Skeletal muscle tissue (tissue), 4 donors: ENCODE measurements around the gene SLC9A1. TPM values are rescaled to one million over a fixed set of nuclear protein-coding genes. Genes with fewer than 3 reads are reported as not detected.

Experiments
- H3K27ac ChIP-seq: one replicate; pipeline ENCODE4 v1.7.0; 2013; ENCODE audit warnings: mild to moderate bottlenecking, low read depth, low read length, inconsistent platforms
- H3K27me3 ChIP-seq, 3 donors: one replicate each; pipeline ENCODE4 v1.7.0; 2013; ENCODE audit warnings: low read length in 3 of 3; ENCODE audit not compliant: control insufficient read depth in 3 of 3, insufficient read depth in 3 of 3
- H3K36me3 ChIP-seq, 3 donors: one replicate each; pipeline ENCODE4 v1.7.0; 2013; ENCODE audit warnings: low read length in 3 of 3; ENCODE audit not compliant: control insufficient read depth in 3 of 3, insufficient read depth in 3 of 3
- H3K4me1 ChIP-seq, 3 donors: one replicate each; pipeline ENCODE4 v1.7.0; 2013; ENCODE audit warnings: low read length in 3 of 3, mild to moderate bottlenecking in 3 of 3; ENCODE audit not compliant: control insufficient read depth in 3 of 3, insufficient read depth in 3 of 3
- H3K4me3 ChIP-seq, 3 donors: one replicate each; pipeline ENCODE4 v1.7.0; 2013; ENCODE audit warnings: low read length in 3 of 3
- H3K9ac ChIP-seq, 3 donors: one replicate each; pipeline ENCODE4 v1.7.0; 2013; ENCODE audit warnings: low read length in 3 of 3, mild to moderate bottlenecking in 3 of 3, moderate library complexity in 2 of 3, low read depth in 1 of 3
- H3K9me3 ChIP-seq, 3 donors: one replicate each; pipeline ENCODE4 v1.7.0; 2013; ENCODE audit warnings: low read length in 3 of 3; ENCODE audit not compliant: control insufficient read depth in 3 of 3
- total RNA-seq: library from RNA; depleted of rRNA; stranded (reverse); fragments of >200 nt; gene quantifications from one replicate; pipeline ENCODE4 v1.2.3, GENCODE V29; 2014
- donor health status: Osteomylitis.

SLC9A1 gene
- total RNA-seq, 1 donor from 2014 or later, result 1.6 TPM

DNA sequence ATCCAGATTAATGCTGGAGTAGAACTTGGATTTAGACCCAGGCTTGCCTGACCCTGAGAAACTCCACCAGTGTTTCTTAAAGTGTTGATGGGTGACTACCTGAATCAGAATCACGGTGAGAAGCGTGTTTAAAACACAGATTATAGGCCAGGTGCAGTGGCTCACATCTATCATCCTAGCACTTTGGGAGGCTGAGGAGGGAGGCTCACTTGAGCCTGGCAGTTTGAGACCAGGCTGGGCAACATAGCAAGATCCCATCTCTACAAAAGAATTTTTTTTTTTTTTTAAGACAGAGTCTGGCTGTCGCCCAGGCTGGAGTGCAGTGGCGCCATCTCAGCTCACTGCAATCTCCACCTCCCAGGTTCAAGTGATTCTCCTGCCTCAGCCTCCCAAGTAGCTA is 86.0 kb downstream of the SLC9A1 start:
- H3K4me1 ChIP-seq, result no peaks in the 10 kb centered on the region
- H3K9me3 ChIP-seq, result no peaks in the 10 kb centered on the region
- no peak overlapping the region for H3K4me3 ChIP-seq
- peaks cover 0 to 3% (median 2%) of the 10 kb centered on the region in 3 donors for H3K27me3 ChIP-seq
- no peaks in the 10 kb centered on the region for H3K36me3 ChIP-seq
- no peak overlapping the region for H3K27ac ChIP-seq
- H3K9ac ChIP-seq, result no peak overlapping the region

DNA sequence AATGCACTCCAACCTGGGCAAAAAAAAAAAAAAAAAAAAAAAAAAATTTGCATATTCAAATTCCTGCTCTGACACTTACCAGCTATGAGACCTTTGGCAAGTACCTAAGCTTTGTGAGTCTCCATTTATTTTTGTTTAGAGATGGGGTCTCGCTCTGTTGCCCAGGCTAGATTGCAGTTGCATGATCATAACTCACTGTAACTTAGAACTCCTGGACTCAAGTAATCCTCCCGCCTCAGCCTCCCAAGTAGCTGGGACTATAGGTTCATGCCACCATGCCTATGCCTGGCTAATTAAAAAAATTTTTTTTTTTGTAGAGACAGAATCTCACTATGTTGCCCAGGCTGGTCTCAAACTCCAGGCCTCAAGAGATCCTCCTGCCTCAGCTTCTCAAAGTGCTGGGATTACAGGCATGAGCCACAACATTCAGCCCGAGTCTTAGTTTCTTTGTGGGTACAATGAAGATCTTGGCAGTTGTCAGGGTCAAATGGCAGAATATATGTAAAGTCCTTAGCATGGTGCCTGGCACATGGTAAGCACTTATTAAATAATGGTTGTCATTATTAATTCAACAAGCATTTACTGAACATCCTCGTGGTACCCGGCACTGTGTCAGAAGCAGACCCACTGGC is 88.8 kb downstream of the SLC9A1 start:
- no peaks in the 10 kb centered on the region for H3K4me1 ChIP-seq

DNA sequence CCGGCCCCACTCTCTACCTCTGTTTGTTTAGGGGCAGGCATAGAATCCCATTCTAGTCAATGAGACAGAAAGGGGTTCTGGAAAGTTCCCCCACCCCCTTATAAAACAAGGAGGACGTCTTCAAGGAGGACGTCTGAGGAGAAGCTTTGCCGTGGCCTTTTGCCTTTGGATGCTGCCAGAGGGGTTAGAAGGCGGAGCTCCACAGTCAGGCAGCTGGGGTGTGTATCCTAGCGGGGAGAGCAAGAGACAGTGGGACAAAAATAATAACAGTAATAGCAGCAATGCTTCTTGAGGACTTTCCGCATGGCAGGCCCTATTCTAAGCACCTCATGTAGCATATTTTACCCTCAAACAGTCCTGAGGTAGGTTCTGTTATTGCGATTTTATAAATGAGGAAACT is 94.0 kb downstream of the SLC9A1 start:
- H3K4me1 ChIP-seq, result peaks cover 0 to 2% (median 0%) of the 10 kb centered on the region in 3 donors

More for the DNA sequence above, 88.8 kb downstream of the SLC9A1 start:
- Histone ChIP-seq H3K27me3 (peaks cover 0 to 3% (median 2%) of the 10 kb centered on the region in 3 donors), H3K9ac (no peak overlapping the region), H3K36me3 (no peaks in the 10 kb centered on the region), H3K4me3 (no peak overlapping the region), H3K9me3 (no peaks in the 10 kb centered on the region), H3K27ac (no peak overlapping the region)

DNA sequence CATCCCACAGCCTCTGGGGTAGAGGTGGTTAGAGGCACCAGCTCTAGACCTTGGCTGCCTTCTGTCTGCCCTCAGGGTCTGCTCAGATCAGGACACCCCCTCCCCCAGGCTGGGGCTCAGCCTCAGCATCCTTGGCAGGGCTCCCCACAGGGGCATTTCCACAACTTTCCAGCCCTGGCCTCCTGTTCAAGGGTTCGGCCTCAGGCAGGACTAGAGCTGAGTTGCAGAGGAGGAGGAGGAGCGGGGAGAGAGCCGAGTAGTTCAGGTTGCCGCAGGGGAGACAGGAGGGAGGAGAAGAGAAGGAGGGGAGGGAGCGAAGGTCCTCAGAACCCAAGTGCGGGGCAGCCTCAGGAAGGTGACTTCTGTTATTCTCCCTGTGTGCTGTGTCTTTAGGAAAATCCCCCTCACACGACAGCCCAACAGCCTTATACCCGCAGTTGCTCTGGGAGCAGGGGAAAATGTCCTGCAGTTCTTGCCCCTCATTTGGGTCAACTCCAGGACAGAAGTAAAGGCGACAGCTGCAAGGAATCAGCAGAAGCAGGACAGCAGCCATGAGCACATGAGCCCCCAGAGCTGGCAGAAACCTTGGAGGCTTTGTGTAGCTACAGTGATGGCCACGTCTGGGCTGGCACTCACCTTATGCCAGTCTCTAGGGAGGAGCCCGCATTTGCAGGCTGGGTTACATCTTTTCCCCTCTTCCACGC is 95.8 kb downstream of the SLC9A1 start:
- Histone ChIP-seq H3K9ac (no peak overlapping the region), H3K9me3 (no peaks in the 10 kb centered on the region), H3K27ac (no peak overlapping the region), H3K4me1 (peaks cover 0 to 2% (median 0%) of the 10 kb centered on the region in 3 donors), H3K27me3 (peaks cover 0 to 6% (median 0%) of the 10 kb centered on the region in 3 donors), H3K36me3 (no peaks in the 10 kb centered on the region), H3K4me3 (no peak overlapping the region)

More for the DNA sequence above, 94.0 kb downstream of the SLC9A1 start:
- no peak overlapping the region for H3K27ac ChIP-seq
- no peaks in the 10 kb centered on the region for H3K9me3 ChIP-seq
- no peak overlapping the region for H3K4me3 ChIP-seq
- H3K27me3 ChIP-seq, result peaks cover 0 to 6% (median 0%) of the 10 kb centered on the region in 3 donors
- H3K9ac ChIP-seq, result no peak overlapping the region
- no peaks in the 10 kb centered on the region for H3K36me3 ChIP-seq

DNA sequence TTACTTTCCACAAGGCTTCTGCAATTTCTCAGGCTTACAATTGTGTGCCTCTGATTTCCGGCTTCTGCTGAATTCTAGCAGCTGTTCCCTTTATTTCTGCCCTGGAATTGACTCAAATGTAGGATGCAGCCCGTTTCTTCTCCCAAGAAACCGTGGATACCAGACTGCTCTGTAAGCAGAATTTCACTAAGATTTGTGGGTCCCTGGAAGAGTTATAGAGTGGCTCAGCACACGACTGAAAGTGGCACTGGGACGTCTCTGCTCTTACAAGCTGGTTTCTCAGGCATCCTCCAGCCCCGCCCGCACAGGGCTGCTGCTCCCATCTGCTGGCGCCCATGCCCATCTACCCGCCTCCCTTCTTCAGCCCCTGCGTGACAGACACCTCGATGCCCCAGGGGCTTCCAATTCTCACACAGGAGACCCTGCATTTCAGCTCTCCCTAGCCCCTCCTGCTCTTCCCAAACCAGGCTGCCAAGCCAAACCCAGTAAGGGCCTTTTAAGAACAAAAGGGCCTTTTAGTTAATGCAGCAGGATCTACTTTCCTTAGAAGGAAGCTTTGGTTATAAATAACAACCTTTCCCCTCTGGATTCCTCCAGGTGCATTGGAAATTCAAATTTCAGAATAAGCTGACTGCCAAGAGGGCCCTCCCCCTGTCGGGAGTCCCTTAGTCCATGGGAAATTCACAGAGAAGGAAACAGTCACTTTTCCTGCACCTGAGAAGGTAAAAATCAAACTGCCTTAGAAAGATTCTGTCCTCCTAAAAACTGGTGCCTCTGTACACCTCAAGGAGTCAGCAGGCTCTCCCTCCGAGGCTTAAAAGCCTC is 96.9 kb downstream of the SLC9A1 start:
- no peak overlapping the region for H3K27ac ChIP-seq
- H3K4me3 ChIP-seq, result no peak overlapping the region
- H3K9me3 ChIP-seq, result no peaks in the 10 kb centered on the region
- H3K27me3 ChIP-seq, result peaks cover 0 to 6% (median 0%) of the 10 kb centered on the region in 3 donors
- H3K4me1 ChIP-seq, result peaks cover 0 to 2% (median 0%) of the 10 kb centered on the region in 3 donors
- H3K9ac ChIP-seq, result no peak overlapping the region
- no peaks in the 10 kb centered on the region for H3K36me3 ChIP-seq

DNA sequence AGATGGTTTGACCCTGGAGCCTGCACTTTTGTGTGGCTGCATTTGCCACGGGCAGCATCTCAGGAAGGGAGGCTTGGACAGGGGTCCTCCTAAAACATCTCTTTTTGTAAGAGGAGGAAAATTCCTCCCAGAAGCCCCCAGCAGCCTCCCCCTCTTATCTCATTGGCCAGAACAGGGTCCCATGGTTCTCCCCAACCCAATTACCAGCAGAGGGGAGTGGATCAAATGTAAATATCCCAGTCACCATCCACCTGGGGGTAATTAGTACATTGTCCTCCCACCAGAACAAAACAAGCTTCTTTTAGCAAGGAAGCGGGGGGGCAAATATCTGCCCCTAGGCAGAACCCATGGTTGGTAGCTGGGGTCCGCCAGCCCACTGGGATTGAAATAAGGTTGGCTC is 97.5 kb downstream of the SLC9A1 start:
- Histone ChIP-seq H3K36me3 (no peaks in the 10 kb centered on the region), H3K27ac (no peak overlapping the region), H3K9ac (no peak overlapping the region)

DNA sequence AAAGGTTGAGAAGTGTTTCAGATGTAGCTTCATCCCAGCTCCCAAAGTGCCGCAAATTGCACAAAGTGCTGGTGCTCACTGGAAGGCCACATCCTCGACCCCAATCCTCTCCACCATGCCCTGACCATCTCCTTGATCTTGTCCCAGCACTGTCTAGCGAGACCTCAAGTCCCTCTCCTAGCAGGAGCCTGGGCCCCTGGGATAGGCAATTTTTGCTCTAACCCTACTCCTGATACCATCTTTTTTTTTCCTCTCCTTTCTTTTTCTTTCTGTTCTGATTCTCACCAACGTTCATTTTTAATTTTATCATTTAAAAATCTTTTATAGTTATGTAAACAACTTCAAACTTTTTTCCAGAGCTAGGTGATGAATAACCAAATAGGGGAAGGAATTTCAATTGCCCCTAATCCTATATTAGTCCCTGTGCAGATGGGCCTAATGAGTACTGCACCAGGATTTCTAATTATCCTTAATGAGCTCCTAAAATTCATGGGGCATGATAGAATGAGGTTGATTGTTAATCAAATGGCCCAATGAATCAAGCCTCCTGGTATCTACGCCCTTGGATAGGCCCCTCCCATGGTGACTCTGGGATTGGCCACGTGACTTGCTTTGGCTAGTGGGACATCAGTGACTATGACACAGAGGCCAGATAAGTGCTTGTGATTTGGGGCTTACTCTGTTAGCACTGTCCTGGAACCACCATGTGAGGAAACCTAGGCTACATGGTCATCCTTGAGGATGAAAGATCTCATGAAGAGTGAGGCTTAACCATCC is 100.8 kb downstream of the SLC9A1 start:
- Histone ChIP-seq H3K4me3 (no peak overlapping the region), H3K4me1 (no peaks in the 10 kb centered on the region), H3K9ac (no peak overlapping the region)

More for the DNA sequence above, 97.5 kb downstream of the SLC9A1 start:
- H3K4me1 ChIP-seq, result peaks cover 0 to 2% (median 0%) of the 10 kb centered on the region in 3 donors
- no peaks in the 10 kb centered on the region for H3K9me3 ChIP-seq
- peaks cover 0 to 6% (median 0%) of the 10 kb centered on the region in 3 donors for H3K27me3 ChIP-seq
- no peak overlapping the region for H3K4me3 ChIP-seq

DNA sequence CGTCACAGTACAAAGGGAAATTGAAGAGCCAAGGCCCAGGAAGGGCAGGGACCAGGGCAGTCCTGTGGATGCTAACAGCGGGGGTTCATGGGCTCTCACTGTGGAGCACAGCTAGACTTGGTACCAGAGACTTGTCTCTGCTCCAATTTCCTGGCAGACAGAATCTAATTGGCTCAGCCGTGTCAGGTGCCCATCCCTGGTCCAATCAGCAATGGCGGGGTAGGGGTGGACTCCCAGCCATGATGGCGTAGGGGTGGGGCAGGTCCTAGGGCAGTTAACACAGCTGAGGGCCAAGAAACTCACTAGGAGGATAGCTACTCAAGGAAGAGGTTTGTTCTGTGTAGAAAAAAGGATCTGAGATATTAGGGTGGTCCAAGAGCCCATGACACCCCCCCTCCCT is 102.4 kb downstream of the SLC9A1 start:
- no peak overlapping the region for H3K9ac ChIP-seq
- no peaks in the 10 kb centered on the region for H3K9me3 ChIP-seq
- H3K4me3 ChIP-seq, result no peak overlapping the region
- H3K27ac ChIP-seq, result no peak overlapping the region
- H3K27me3 ChIP-seq, result no peaks in the 10 kb centered on the region
- no peaks in the 10 kb centered on the region for H3K36me3 ChIP-seq
- H3K4me1 ChIP-seq, result peaks cover 0 to 1% (median 0%) of the 10 kb centered on the region in 3 donors

More for the DNA sequence above, 100.8 kb downstream of the SLC9A1 start:
- Histone ChIP-seq H3K36me3 (no peaks in the 10 kb centered on the region), H3K27ac (no peak overlapping the region), H3K9me3 (no peaks in the 10 kb centered on the region), H3K27me3 (peaks cover 0 to 5% (median 0%) of the 10 kb centered on the region in 3 donors)

DNA sequence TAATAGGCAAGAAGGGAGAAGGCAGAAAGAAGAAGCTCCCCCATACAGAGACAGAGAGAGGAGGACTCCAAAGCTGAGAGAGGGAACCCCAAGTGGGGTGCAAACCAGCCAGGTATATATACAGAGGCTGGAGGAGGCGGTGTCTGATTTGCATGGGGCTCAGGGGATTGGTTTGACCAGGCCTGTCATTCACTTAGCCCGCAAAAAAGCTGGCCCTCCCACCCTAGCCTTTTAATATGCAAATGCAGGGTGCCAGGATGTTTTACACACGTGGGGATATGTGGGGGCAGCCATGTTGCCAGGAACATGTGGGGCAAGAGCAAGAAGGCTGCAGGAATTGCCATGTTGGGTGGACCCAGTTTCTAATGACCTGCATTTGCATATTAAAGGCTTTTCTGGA is 105.3 kb downstream of the SLC9A1 start:
- H3K27me3 ChIP-seq, result peaks cover 0 to 5% (median 0%) of the 10 kb centered on the region in 3 donors
- no peaks in the 10 kb centered on the region for H3K9me3 ChIP-seq
- peaks cover 11% of the 10 kb centered on the region in 3 donors for H3K4me1 ChIP-seq
- no peak overlapping the region for H3K9ac ChIP-seq
- no peaks in the 10 kb centered on the region for H3K36me3 ChIP-seq
- no peak overlapping the region for H3K4me3 ChIP-seq
- H3K27ac ChIP-seq, result no peak overlapping the region
